Central memory CD4-positive, alpha-beta T cell (primary cell): ENCODE data around the gene PITPNM2.

Source experiments
- DNase-seq: peaks from one replicate; pipeline ENCODE4 v3.0.0; 2022
- total RNA-seq, 3 experiments: gene quantifications; one replicate each; lab custom pipeline; 2026; lab: John Stamatoyannopoulos, UW

PITPNM2 gene
- 10.6 to 73.9 (median 17.1) reads per million in 3 experiments for total RNA-seq

DNA sequence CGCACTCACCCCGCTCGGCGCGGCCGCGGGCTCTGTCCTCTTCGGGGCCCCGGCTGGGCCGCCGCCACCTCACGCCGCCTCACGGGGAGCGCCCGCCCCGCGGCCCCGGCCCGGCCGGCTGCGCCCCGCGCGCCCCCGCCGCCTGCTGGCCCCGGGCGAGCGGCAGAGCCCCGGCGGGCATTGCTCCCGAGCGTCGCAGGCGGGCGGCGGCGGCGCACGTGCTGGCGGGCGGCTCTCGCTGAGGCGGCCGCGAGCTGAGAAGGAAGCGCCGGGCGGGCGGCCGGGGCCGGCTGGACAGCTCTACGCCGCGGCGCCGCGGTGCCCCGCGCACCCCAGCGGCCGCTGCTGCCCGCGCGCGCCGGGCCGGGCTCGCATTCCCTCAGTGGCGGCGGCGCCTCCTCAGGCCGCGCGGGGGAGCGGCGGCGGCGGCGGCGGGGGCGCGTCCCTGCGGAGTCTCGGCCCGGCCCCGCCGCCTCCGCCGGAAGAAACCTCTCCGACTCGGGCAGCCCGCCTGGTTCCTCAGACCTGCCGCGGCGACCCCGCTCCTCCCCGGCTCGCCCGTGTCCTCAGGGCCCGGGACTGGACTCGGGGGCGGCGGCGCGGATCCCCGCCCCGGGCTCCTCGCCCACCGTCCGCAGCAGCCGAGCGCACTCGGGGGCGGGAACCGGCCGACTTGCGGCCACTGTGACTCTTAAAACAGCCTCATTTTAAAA, at the start of gene PITPNM2:
TSS of gene PITPNM2 (minus strand) at position 347 of the 713 bp plus-strand sequence. CDS start 116,500 bp downstream, outside the sequence.
- peak; percentile 56 for DNase-seq

DNA sequence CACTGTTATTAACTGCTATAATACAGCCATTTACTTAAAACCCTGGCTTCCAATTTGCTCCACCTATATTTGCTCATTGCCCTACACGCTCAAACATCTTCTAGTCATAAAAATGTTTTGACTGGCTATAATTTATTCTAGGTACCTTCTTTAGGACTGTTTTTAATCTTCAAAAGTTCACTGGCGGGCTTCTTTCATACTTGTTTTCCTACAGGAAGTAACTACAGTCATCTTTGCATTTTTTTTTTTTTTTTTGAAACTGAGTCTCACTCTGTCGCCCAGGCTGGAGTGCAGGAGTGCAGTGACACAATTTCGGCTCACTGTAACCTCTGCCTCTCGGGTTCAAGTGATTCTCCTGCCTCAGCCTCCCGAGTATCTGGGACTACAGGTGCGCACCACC, 49.5 kb upstream of the PITPNM2 start:
- no peak for DNase-seq

- no peak for DNase-seq
Measured at GRCh38 chr12:123199936-123200335, 49.0 kb upstream of the PITPNM2 start.

- DNase-seq, result no peak
Measured at GRCh38 chr12:123187637-123188036, 36.7 kb upstream of the PITPNM2 start.

DNA sequence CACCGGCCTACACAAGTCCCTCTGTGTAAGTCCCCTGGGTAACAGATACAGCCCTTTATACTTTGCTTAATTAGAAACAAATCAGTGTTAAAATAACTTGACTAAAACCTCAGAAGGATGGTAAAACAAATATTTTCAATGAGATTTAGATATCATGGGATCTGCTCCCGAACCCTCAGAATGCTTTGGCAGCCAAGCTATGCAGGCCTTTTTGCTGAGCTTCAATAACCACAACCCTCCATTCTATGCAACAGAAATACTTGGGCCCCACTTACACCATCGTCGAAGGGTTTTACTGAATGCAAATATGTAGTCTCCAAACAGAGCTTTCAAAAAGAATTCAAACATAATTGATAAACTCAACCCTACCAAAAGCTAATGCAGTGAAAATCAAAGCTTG, 29.3 kb upstream of the PITPNM2 start:
- no peak for DNase-seq

DNA sequence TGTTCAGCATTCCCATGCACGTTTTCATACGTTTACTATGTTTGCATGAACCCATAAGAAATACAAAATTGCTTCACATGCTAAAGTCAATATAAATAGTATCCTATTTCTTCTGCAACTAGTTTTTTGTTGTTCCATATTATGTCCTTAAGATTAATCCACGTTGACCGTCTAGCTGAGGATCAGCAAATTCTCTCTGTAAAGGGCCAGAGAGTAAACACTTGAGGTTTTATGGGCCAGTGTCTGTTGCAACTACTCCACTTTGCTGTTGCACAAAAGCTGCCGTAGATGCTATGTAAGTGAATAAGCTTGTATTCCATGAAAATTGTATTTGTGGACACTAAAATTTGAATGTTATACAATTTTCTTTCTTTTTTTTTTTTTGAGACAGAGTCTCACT, 21.1 kb upstream of the PITPNM2 start:
- no peak for DNase-seq

DNA sequence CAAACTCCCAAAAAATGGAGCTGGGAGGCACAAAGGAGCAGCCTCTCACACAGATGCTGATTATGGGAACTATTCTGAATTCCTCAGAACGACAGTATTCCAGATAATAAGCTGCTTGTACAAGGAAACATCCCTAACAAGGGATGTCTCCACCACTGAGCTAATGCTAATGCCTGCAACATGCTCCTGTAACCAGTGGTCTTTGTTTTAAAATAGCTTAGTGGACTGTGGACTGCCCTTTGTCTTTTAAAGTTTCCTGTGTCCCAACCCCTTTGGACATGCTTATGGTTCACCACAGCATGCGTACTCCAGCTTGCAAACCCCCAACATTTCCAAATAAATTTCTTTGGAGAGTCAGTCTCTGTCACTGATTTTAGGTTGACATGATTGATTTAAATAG, 16.4 kb upstream of the PITPNM2 start:
- no peak for DNase-seq

- DNase-seq, result no peak
Measured at GRCh38 chr12:123165537-123165936, 14.6 kb upstream of the PITPNM2 start.

GRCh38 chr12:123164710-123165261, 13.9 kb upstream of the PITPNM2 start:
- DNase-seq, result no peak

DNA sequence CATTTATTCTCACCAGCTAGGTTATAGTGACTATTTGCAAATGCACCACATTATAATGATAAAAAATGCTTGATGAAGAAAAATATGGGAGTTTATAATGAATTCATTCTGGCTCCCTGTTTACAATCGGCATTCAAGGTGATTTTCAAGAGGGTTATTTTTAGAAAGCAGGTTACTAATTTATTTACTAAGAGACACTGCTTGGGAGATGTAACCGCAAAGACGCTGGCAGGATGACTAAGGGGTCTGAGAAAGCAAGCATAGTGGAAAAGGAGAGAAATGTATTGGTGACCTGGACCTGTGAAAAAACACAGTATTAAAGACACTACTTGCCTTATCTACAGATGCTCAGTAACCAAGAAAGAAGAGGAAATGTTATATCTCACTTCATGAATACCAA, 13.3 kb upstream of the PITPNM2 start:
- DNase-seq, result no peak

- DNase-seq, result no peak
Measured at GRCh38 chr12:123163227-123163626, 12.3 kb upstream of the PITPNM2 start.

DNA sequence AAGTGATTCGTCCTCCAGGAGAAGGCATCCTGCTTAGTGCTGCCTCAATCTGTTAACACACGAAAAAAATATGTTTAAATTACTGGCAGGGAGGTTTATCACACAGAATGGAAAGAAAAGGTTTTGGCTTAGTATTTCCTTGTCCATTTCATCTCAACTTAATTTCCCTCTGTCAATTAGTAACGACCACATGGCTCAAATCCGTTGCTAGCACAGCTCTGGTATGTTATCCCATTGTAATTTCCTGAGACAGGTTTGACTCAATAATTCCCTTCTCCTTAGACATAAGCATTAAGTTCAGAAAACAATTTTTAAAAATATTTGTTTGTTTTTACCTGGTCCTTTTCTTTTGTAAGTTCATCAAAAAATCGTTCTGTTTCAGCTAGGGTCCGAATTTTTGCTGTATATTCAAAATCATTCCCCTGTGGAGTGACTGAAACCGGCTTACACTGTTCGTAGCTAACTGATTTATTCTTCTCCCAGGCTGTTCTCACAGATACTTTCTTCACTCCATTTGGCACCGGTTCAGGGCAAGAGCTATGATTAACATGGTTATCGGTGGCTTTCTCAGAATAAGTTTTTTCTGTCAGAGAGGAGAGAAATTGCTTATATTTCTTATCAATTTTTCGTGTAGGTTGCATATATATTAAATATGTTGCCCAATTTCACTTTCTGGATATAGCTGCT, 10.1 kb upstream of the PITPNM2 start:
- DNase-seq, result no peak

GRCh38 chr12:123153906-123154305, 3.0 kb upstream of the PITPNM2 start:
- DNase-seq, result no peak

DNA sequence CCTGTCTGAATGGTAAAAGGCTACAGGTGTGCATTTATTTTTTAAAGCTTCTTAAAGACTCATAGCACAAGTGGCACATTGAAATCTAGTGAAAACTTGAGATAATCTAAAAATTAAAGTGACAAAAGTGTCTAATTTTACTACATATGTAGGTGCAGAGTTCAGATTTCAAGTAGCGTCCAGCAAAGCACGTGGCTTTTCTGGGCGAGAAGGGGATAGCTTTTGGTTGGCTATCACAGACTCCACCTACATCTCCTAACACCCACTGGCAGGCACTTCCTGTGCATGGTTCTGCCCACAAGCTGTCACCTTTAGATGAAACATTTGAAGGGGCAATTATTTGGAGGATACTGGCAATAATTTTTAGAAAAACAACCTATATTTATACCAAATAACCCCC, 1.9 kb upstream of the PITPNM2 start:
- DNase-seq, result no peak

GRCh38 chr12:123151457-123152454, 866 bp upstream of the PITPNM2 start:
- DNase-seq, result no peak

DNA sequence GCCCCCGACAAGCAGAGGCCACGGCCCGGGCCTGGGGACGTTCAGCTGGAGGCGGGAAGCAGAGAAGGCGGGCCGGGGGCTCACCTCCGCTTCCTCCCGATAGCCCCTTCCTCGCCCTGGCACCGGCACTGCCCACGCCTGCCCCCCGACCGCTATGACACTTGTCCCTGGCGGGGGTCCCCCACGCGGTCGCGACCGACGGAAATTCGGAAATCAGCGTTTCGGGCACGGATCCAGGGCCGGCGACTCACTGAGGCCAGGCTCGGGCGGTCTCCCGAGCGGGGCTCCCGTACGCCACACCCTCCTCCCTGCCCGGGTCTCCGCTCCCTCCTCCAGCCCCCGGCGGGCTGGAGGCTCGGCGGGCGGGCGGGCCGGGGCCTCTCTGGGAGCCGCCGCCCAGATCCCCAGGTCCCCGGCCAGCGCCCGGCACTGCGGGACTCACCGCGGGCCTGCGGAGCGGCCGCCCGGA, 581 bp downstream of the PITPNM2 start:
- DNase-seq, result no peak

- DNase-seq, result no peak
Measured at GRCh38 chr12:123149501-123150274, 1.2 kb downstream of the PITPNM2 start.

- no peak for DNase-seq
Measured at GRCh38 chr12:123149088-123149487, 1.8 kb downstream of the PITPNM2 start.

DNA sequence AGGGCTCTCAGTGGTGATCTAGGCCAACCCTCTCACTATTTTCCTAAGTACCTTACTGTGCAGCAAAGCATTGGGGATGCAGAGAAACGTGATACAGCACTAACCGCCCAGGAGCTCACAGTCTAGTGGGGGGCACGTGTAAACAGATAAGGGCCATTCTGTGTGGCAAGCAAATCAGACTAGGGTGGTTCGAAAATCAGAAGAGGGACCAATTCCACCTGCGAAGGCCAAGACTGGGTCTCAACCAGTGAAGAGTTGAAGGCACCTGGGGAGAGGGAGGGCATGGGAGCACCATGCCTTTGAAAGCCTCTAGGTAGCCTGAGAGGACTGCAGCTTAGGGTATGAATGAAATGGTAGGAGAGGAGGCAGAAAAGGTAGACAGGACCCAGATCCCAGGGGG, 2.2 kb downstream of the PITPNM2 start:
- DNase-seq, result no peak

GRCh38 chr12:123148223-123148622, 2.7 kb downstream of the PITPNM2 start:
- DNase-seq, result no peak

GRCh38 chr12:123145211-123145610, 5.7 kb downstream of the PITPNM2 start:
- no peak for DNase-seq
